Measurements from ENCODE around the gene GPR137C.
"Not testable (repeated sequence)": the region's sequence is repeated elsewhere in the genome, so short reads cannot be mapped to it uniquely, and the experiment has no call there.

The GPR137C gene

DNA sequence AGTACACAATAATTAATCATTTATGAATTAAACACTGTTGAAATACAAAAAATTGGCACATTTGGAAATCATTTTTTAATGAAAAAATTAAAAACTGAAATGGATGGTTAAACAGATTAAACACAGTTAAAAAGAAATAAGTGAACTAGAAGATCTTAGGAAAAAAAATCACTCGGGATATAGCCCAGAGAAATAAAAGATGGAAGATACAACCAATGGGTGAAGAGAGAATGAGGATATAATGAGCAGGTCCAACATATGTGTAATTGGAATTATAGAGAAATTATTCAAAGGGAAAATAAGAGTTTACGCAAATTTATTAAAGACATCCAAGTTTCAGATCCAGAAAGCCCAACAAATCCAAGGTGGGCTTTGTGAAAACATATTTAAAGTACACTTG lies 6.1 kb downstream of the GPR137C start:
- no peak for DNase-seq

GRCh38 chr14:52563120-52563519 lies 10.5 kb downstream of the GPR137C start:
- DNase-seq = peak in 1 of 56 donors; percentile 0

- not testable (repeated sequence) for DNase-seq
These were observed 15.8 kb downstream of the GPR137C start for GRCh38 chr14:52568454-52568853.

- no peak for DNase-seq
These were observed 23.2 kb downstream of the GPR137C start for GRCh38 chr14:52575858-52576257.

DNA sequence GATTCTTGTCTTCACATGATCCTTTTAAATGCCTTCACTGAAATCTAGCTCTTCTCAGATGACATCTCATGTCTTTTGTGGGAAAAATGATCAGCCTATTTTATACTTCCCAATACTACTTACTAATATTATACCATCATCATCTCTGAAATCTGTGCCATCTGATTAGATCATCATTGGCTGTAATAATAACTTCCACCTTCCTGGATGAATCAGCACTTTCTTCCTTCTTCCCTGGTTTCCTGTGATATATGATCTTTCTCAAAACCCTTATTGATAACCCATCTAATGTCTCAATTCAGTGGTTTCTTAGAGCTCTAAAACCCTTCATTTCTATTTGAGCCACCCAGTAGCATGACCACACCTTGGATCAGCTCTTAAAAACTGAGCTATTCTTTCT lies 30.9 kb downstream of the GPR137C start:
- no peak for DNase-seq

DNA sequence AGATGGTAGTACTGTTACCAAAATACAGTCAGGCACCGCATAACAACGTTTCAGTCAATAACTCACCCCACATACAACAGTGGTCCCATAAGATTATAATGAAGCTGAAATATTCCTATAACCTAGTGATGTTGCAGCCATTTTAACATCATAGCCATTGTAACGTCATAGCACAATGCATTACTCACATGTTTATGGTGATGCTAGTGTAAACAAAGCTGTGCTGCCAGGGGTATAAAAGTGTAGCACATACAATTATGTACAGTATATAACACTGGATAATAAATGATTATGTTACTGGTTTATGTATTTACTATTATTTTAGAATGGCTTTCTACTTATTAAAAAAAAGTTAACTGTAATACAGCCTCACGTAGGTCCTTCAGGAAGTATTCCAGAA lies 37.0 kb downstream of the GPR137C start:
- DNase-seq = no peak

DNA sequence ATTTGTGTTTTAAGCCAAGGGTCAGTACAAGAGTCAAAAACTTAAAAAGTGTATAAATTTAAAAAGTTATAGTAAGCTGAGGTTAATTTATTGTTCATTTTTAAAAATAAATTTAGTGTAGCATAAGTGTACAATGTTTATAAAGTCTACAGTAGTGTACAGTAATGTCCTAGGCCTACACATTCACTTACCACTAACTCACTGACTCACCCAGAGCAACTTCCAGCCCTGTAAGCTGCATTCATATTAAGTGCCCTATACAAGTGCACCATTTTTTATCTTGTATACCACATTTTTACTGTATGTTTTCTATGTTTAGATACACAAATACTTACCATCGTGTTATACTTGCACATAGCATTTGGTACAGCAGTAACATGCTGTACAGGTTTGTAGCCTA lies 37.7 kb downstream of the GPR137C start:
- DNase-seq = no peak

- no peak for DNase-seq
These were observed 43.7 kb downstream of the GPR137C start for GRCh38 chr14:52596320-52596719.

GRCh38 chr14:52596861-52597260 lies 44.2 kb downstream of the GPR137C start:
- DNase-seq = no peak

- DNase-seq = no peak
These were observed 45.9 kb downstream of the GPR137C start for GRCh38 chr14:52598568-52598967.

GRCh38 chr14:52599974-52600373 lies 47.3 kb downstream of the GPR137C start:
- no peak for DNase-seq

- no peak for DNase-seq
These were observed 49.5 kb downstream of the GPR137C start for GRCh38 chr14:52602131-52602530.

DNA sequence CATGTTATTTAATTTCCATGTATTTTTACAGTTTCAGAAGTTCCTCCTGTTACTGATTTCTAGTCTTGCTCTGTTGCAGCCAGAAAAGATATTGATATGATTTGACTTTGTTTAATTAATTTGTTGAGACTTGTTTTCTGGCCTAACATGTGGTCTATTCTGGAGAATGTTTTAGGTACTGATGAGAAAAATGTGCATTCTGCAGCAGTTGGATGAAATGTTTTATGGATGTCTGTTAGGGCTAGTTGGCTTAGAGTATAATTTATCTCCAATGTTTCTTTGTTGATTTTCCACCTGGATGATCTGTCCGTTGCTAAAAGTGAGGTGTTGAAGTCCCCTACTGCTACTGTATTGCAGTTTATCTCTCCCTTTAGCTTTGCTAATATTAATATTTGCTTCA lies 54.4 kb downstream of the GPR137C start:
- DNase-seq = no peak

DNA sequence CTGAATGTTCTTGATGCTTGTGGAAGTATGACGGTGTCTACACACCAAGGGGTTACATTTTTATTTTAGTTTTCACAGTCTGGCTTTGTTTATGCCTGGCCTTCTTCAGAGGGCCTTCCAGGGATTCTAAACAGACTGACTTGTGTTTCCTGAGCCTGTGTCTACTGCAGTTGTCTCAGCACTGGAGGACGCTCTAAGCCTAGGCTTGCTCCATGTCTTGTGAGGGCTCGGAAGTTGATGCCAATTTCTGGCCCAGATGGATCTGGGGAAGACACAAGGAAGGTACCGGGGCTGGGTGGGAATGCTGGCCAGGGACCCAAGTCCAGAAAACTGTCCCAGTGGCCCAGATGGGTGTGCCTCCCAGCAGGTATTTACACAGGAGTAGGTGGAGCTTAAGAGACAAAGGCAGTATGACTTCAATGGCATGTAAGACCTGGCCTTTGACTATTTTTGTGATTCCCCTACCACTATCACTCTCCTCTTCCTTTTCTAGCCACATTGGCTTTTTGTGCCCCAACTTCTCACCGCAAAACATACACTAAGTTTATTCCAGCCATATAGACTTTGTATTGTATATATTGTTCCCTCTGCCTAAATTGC lies 56.9 kb downstream of the GPR137C start:
- no peak for DNase-seq

DNA sequence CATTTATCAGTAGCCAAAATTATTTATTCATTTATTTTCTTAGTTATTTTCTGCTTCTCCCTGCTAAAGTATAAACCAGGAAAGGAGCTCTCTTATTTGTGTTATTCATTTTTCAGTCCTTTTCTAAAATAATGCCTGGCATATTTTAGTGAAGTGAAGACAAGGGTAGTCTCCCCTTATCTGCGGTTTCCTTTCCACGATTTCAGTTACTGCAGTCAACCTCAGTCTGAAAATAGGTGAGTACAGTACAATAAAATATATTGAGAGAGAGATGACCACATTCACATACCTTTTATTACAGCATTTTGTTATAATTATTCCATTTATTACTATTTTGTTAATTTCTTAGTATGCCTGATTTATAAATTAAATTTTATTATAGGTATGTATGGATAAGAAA lies 57.6 kb downstream of the GPR137C start:
- no peak for DNase-seq

DNA sequence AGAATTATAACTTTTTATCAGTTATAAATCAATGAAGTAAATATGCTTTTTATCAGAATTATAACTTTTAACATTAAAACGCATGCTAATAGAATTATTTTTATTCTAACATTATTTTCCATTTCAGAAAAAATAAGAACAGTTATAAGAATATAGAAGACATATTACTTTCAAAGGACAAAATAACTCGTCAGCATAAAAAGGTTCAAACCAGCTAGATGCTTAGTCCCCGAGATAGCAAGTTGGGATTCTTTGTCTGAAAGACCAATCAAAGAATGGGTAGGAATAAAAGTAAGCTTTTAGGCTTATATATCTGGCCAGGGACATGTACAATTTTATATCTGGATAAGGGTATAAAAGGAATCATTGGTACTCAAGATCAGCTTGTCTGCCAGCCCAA lies 66.0 kb downstream of the GPR137C start:
- no peak for DNase-seq

DNA sequence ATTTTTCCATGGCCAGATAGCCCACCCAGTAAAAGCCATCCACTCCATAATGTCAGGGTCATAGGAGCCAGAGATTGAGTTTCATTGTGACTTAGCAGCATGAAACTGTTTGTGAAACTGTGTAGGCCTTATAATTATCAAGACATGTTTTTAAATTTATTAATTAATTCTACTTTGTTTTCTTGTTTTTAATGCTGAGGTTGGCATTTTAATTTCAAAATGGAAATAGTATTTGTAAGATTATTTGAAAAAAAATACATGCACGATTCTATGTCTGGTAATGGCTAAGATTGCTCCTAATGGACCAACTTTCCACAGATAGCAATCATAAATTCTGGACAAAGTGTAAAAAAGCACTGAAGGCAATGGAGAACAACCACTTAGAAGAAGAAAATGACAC lies 67.1 kb downstream of the GPR137C start:
- DNase-seq = no peak

GRCh38 chr14:52640137-52640536 lies 87.5 kb downstream of the GPR137C start:
- no peak for DNase-seq

DNA sequence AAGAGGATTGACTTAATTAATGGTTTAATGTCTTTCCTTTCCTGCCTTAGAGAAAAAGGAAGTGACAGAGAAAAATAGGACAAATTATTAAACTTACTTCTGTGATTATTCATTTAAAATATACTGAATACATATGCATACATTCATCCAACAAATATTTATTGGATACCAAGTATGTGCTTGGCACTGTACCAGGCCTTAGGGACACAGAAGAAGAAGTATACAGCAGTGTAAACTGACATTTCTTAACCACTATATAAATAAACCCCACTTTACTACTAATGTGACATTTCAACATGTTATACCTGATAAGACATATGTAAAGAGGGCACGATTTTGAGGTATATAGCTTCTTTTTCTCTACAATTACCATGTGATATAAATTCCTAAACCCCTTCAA lies 89.1 kb downstream of the GPR137C start:
- no peak for DNase-seq

GRCh38 chr14:52649511-52649910 lies 96.9 kb downstream of the GPR137C start:
- DNase-seq = no peak

GRCh38 chr14:52650774-52651173 lies 98.1 kb downstream of the GPR137C start:
- DNase-seq = no peak

- DNase-seq = no peak
These were observed 104.3 kb downstream of the GPR137C start for GRCh38 chr14:52656905-52657304.

DNA sequence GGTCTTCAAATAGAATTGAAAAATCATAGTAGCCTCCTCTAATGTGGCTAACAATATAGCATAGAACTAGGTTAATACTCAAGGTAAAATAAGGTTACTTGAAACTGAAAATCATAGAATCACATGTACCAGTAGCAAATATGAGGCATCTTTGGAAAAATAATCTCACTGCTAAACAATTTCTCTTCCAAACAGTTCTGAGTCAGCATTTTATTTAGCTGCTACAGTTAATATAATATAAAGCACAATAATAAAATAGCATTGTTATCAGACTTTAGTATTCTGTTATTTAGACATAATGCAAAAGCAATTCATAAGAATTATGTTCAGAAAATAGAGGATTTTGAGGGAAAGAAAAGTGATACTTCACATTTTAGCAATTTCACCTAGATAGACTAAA lies 107.7 kb downstream of the GPR137C start:
- no peak for DNase-seq

DNA sequence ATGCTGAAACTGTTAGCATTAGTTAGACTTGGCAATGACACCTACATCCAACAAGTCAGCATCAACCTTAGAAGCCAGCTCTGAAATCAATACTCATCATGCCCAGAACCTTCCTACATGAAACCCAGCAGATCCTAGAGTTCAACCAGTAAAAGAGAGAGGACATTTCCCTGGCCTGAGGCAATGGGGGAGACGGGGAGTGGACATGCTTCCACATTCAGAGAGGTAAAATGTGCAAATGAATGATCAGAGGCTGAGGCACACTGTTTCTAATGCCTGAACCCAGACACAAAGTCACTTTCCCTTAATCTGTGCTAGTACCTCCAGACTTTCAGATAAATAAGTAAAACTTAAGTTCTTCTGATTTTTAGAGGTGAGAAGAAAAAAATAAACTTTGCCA lies 108.2 kb downstream of the GPR137C start:
- no peak for DNase-seq
